Suppressor macrophage (primary cell): ENCODE data around the gene GFRA1.

Experiments
- DNase-seq, 4 experiments: peaks; one replicate each; pipeline ENCODE4 v3.0.0-alpha.2; 2020 to 2022

GFRA1 gene

GRCh38 chr10:116157485-116157884, 115.5 kb downstream of the GFRA1 start:
- DNase-seq: no peak

- DNase-seq: no peak
These were observed 116.2 kb downstream of the GFRA1 start for GRCh38 chr10:116156819-116157218.

DNA sequence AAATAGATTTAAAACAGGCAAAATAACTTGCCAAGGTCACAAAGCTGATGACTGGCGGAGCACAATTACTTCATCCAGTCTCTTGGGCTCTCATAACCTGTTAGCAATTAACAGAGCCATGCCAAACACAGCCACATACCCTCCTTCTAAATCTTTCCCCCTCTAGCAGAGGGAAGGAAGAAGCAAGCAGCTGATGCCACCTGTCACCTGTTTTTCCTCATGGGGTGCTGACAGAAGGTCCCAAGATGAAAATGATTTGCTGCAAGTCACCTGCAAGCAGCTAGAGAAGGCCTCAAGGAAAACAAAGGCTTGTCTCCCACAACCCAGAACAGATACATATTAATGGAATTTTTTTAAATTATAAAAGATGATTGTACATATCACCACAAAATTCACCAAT, 117.8 kb downstream of the GFRA1 start:
- DNase-seq: no peak

- no peak for DNase-seq
These were observed 118.4 kb downstream of the GFRA1 start for GRCh38 chr10:116154651-116155050.

DNA sequence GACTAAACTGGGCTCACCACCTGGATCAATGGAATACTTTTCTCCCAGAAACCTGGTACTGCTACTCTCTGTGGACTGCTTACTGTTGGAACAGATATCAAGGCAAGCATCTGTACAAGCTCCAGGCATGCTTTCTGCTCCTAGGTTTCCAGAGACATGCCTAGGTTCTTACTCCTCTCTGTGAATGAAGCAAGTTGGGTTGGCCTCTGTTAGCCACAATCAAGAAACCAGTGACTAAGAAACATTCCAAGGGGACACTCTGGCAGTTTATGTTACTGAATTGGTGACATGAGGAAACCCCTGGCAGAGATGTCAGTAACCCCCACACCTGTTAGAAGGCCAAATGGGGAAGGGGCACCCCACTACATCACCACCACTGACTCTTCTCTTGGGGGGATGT, 121.9 kb downstream of the GFRA1 start:
- no peak for DNase-seq

GRCh38 chr10:116150606-116151005, 122.4 kb downstream of the GFRA1 start:
- DNase-seq: no peak

DNA sequence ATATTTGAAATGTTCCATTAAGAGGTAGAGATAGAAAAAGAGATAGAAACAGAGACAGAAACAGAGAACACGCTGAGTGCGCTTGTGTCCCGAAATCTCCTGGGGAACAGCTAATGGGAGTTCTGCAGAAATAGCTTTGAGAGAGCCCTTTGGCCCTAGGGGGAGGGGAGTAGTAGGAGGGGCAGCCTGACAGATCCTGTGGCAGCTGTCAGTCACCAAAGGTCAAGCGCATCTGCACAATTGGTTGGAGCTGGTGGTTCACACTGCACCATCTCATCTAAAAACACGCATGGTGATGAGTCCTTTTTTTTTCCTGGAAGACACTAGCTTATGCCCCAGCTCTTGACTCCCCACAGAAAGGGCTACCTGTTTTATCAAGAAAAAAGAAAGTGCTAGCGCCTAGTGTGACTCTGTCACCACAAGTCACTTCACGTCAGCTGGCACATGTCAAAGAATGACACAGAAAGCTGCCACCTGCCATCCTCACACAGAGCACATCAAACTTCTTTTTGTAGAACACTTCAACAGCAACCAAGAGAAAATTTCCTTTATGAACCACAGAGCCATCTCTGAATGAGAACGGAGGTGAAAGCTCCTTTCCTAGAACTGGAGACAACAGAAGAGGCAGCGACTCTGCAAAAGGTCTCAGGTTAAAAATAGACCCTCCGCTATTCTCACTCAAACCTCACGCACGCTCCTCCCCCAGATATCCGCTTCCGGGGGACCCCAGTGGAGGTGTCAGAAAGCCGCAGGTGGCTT, 125.7 kb downstream of the GFRA1 start:
- DNase-seq: no peak

GRCh38 chr10:116146372-116147140, 126.5 kb downstream of the GFRA1 start:
- no peak for DNase-seq

DNA sequence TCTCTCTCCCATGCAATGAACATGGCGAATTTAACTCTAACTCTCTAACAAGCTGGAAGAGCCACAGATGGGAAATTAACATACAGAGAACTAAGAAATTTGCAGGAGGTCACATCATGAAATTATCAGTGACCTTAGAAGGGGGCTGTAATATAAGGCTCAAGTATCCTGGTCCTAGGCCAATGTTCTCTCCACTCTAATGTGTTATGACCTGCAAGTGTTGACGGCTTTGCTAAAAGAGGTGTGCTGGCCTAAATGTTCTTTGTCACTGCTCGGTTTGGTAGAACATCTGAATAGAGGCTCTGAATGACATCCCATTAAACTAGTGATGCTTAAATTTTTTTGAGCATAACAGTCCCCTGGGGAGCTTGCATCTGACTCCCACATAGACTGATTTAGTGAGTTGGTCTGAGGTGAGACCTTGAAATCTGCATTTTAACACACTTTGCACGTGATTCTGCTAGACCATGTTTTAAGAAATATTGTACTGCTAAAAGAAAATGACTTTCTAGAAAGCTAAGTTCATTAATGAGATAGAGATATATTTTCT, 129.3 kb downstream of the GFRA1 start:
- no peak for DNase-seq

GRCh38 chr10:116141855-116142254, 131.2 kb downstream of the GFRA1 start:
- no peak for DNase-seq

DNA sequence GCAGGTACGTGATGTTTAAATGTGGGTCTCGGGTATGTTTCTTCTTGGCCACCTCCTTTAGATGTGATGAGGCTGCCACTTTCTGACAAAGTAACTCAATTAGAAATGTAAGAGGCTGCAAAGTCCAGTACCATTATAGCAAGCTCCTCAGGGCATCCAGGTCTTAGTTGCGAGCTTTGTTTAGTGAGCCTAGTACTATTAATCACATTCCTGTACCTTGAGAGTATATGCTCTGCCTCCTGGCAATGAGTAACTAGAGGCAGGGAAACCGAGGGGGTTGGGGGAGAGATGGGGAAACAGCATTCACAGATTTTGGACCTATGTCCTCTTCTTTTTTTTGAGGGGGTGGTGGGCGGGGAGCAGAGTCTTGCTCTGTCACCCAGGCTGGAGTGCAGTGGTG, 131.8 kb downstream of the GFRA1 start:
- no peak for DNase-seq

DNA sequence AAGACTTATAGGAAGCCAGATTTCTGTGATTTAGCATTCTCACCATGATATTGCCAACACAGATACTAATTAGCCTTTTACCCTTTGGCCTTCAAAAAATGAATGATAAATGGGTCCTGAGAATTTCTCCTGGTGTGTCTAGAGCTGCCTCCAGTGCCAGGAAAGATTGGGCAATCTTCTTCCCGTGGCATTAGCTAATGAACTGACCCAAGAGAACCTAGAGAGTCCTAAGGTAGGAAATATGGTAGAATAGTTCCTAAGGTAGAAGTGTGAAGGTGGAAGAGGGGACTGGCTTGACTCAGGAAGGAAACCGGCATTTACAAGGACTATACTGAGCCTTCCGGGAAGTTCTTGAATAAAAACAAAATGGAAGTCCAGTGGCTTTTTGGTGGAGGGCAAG, 133.1 kb downstream of the GFRA1 start:
- no peak for DNase-seq

- DNase-seq: no peak
These were observed 134.1 kb downstream of the GFRA1 start for GRCh38 chr10:116138897-116139296.

DNA sequence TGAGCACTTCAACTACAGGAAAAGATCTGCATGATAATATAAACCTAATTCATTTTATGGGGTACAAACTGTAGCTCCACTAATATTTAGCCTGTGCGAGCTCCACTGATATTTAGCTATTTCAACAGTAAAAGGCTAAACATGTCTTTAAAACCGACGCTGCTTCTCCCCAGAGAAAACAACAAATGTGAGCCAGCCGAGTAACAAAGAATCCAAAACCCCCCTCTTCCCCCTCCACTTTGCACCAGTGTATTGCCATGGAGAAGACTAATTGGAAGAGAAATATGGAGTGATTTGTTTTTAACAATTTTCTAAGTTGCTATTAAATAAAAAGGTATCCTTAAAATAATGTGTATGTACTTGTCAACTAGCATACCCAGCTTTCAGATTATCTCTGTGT, 136.7 kb downstream of the GFRA1 start:
- DNase-seq: no peak

- no peak for DNase-seq
These were observed 138.7 kb downstream of the GFRA1 start for GRCh38 chr10:116134322-116134721.

GRCh38 chr10:116133634-116134033, 139.4 kb downstream of the GFRA1 start:
- DNase-seq: no peak

GRCh38 chr10:116132780-116133399, 140.1 kb downstream of the GFRA1 start:
- DNase-seq: no peak

GRCh38 chr10:116130006-116130405, 143.0 kb downstream of the GFRA1 start:
- DNase-seq: no peak

DNA sequence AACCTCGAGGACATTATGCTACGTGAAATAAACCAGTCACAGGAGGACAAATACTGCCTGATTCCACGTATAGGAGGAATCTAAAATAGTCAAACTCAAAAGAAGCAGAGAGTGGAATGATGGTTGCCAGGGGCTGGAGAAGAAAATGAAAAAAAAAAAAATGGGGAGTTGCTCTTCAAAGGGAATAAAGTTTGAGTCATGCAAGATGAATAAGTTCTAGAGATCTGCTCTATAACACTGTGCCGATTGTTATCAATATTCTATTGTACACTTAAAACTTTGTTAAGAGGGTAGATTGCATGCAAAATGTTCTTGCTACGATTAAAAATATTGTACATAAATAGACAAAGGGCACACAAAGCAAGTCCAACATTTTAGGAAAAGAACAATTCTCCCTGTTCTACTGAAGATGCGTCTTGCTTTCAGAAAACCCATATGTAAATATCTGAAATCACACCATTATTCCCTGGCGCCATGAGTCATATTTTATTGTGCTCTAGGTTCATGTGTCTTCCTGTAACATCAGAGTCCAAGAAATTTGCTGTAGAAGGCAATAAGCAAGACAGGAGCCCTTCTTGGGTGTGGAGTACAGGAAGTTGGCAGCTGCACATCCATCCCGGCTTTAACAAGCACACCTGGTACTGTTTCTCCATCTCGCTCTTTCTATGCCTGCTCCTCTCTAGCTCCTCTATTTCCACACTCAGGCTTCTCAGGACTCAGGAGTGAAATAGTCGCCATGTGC, 145.9 kb downstream of the GFRA1 start:
- DNase-seq: no peak

DNA sequence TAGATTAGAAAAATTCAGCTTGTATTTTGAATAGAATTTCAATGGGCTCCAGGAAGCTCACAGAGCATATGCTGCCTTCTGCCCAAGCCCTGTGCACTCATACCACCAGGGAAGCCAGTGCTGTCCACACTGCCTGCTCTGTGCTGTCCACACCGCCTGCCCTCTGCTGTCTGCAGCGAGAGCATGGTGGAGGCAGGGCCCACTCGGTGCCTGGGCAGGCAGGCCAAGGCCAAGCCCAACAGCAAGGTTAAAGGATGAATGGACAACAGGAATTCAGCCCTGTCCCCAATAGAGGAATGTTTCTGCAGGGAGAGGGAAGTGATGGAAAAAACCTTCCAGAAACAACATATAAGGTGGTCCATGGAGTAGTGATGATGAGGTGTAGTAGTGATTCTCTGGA, 146.8 kb downstream of the GFRA1 start:
- DNase-seq: no peak

DNA sequence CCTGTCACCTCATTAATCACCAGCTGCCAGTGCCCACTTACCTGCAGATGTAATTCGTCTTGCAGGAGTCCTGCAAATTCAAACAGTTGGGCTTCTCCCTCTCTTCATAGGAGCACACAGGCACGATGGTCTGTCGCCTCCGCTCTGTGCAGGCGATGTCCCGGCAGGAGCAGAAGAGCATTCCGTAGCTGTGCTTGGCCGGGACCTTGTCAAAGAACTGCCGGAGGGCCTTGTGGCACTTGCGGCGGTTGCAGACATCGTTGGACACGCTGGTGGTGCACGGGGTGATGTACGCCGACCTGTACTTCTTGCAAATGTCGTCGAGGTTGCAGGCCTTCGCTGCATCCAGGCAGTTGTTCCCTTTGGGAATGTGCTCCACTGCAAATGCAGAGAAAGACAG, 147.8 kb downstream of the GFRA1 start:
- DNase-seq: no peak

GRCh38 chr10:116124777-116125176, 148.2 kb downstream of the GFRA1 start:
- no peak for DNase-seq

DNA sequence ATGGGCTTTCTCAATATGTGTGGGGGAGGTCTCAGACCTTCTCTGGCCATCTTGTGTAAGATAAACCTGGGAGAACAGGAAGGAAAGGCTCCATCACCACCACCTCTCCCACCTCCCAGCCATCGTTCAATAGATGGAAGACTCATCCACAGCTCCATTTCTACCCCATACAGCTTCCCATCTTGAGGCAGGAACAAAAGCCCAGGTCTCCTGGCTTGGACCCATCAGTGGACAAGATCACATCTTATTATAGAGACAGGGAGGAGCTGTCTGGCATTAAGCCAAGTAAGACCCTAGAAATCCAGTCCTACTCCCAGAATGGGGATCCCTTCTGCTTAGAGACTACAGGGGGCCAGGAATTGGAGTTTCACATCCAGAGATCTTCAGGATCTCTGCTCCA, 150.3 kb downstream of the GFRA1 start:
- no peak for DNase-seq
